HUES6 (cell line): ENCODE measurements around the gene OR10Z1.

Source experiments
- H3K27ac ChIP-seq: 2 replicates; pipeline ENCODE4 v1.7.0; 2013; ENCODE audit warnings: low read depth, mild to moderate bottlenecking, low read length, inconsistent platforms
- H3K27me3 ChIP-seq: 2 replicates; pipeline ENCODE4 v1.6.1; 2013; ENCODE audit warnings: low read length; ENCODE audit not compliant: control insufficient read depth, insufficient read depth
- H3K36me3 ChIP-seq: 2 replicates; pipeline ENCODE4 v1.6.1; 2013; ENCODE audit warnings: low read length; ENCODE audit not compliant: control insufficient read depth, insufficient read depth
- H3K4me1 ChIP-seq: 2 replicates; pipeline ENCODE4 v1.6.1; 2013; ENCODE audit warnings: low read length; ENCODE audit not compliant: control insufficient read depth, insufficient read depth
- H3K4me3 ChIP-seq: 2 replicates; pipeline ENCODE4 v1.5.1; 2013; ENCODE audit warnings: low read depth, low read length
- H3K9ac ChIP-seq: one replicate; pipeline ENCODE4 v1.6.1; 2013; ENCODE audit warnings: mild to moderate bottlenecking, low read length
- H3K9me3 ChIP-seq: 2 replicates; pipeline ENCODE4 v1.6.1; 2013; ENCODE audit warnings: low read depth, low read length; ENCODE audit not compliant: control insufficient read depth, insufficient read depth

OR10Z1 gene

GRCh38 chr1:158611916-158612315 is 6.8 kb downstream of the OR10Z1 start:
- Histone ChIP-seq H3K9me3 (no peaks in the 10 kb centered on the region), H3K36me3 (no peaks in the 10 kb centered on the region), H3K27ac (no peak overlapping the region)

GRCh38 chr1:158613764-158614163 is 8.7 kb downstream of the OR10Z1 start:
- Histone ChIP-seq H3K27ac (no peak overlapping the region), H3K9me3 (no peaks in the 10 kb centered on the region), H3K9ac (no peak overlapping the region), H3K4me1 (no peaks in the 10 kb centered on the region), H3K36me3 (no peaks in the 10 kb centered on the region), H3K27me3 (no peaks in the 10 kb centered on the region), H3K4me3 (no peak overlapping the region)

More at GRCh38 chr1:158611916-158612315, 6.8 kb downstream of the OR10Z1 start:
- no peak overlapping the region for H3K9ac ChIP-seq
- H3K27me3 ChIP-seq: no peaks in the 10 kb centered on the region
- H3K4me1 ChIP-seq: peaks cover 4% of the 10 kb centered on the region
- H3K4me3 ChIP-seq: no peak overlapping the region

- H3K36me3 ChIP-seq: no peaks in the 10 kb centered on the region
- H3K27ac ChIP-seq: no peak overlapping the region
- no peak overlapping the region for H3K4me3 ChIP-seq
- no peaks in the 10 kb centered on the region for H3K4me1 ChIP-seq
- peaks cover 3% of the 10 kb centered on the region; the same call in 1 of the 2 replicates for H3K9me3 ChIP-seq
- H3K9ac ChIP-seq: no peak overlapping the region
- H3K27me3 ChIP-seq: no peaks in the 10 kb centered on the region
Observed at GRCh38 chr1:158638146-158638545, 33.1 kb downstream of the OR10Z1 start.

GRCh38 chr1:158638904-158639303 is 33.8 kb downstream of the OR10Z1 start:
- Histone ChIP-seq H3K4me3 (no peak overlapping the region), H3K36me3 (no peaks in the 10 kb centered on the region), H3K4me1 (no peaks in the 10 kb centered on the region), H3K27me3 (no peaks in the 10 kb centered on the region), H3K9me3 (peaks cover 3% of the 10 kb centered on the region; the same call in 1 of the 2 replicates), H3K27ac (no peak overlapping the region), H3K9ac (no peak overlapping the region)

- Histone ChIP-seq H3K27me3 (no peaks in the 10 kb centered on the region), H3K9me3 (no peaks in the 10 kb centered on the region), H3K27ac (no peak overlapping the region), H3K4me3 (no peak overlapping the region), H3K4me1 (no peaks in the 10 kb centered on the region), H3K36me3 (no peaks in the 10 kb centered on the region), H3K9ac (no peak overlapping the region)
Observed at GRCh38 chr1:158644449-158644848, 39.4 kb downstream of the OR10Z1 start.

GRCh38 chr1:158646465-158646864 is 41.4 kb downstream of the OR10Z1 start:
- no peaks in the 10 kb centered on the region for H3K4me1 ChIP-seq
- H3K4me3 ChIP-seq: no peak overlapping the region

GRCh38 chr1:158649052-158649451 is 44.0 kb downstream of the OR10Z1 start:
- H3K4me3 ChIP-seq: no peak overlapping the region
- H3K27me3 ChIP-seq: no peaks in the 10 kb centered on the region
- no peak overlapping the region for H3K27ac ChIP-seq
- no peaks in the 10 kb centered on the region for H3K4me1 ChIP-seq
- no peak overlapping the region for H3K9ac ChIP-seq
- no peaks in the 10 kb centered on the region for H3K9me3 ChIP-seq
- no peaks in the 10 kb centered on the region for H3K36me3 ChIP-seq

More at GRCh38 chr1:158646465-158646864, 41.4 kb downstream of the OR10Z1 start:
- no peak overlapping the region for H3K27ac ChIP-seq
- no peak overlapping the region for H3K9ac ChIP-seq
- no peaks in the 10 kb centered on the region for H3K36me3 ChIP-seq
- H3K9me3 ChIP-seq: no peaks in the 10 kb centered on the region
- no peaks in the 10 kb centered on the region for H3K27me3 ChIP-seq

GRCh38 chr1:158652721-158653334 is 47.8 kb downstream of the OR10Z1 start:
- H3K27ac ChIP-seq: no peak overlapping the region
- H3K9me3 ChIP-seq: no peaks in the 10 kb centered on the region

GRCh38 chr1:158654086-158654485 is 49.0 kb downstream of the OR10Z1 start:
- Histone ChIP-seq H3K4me3 (no peak overlapping the region), H3K36me3 (no peaks in the 10 kb centered on the region), H3K4me1 (no peaks in the 10 kb centered on the region), H3K9ac (no peak overlapping the region), H3K27me3 (no peaks in the 10 kb centered on the region), H3K9me3 (no peaks in the 10 kb centered on the region), H3K27ac (no peak overlapping the region)

More at GRCh38 chr1:158652721-158653334, 47.8 kb downstream of the OR10Z1 start:
- Histone ChIP-seq H3K27me3 (no peaks in the 10 kb centered on the region), H3K36me3 (no peaks in the 10 kb centered on the region), H3K4me1 (no peaks in the 10 kb centered on the region), H3K9ac (no peak overlapping the region), H3K4me3 (no peak overlapping the region)

- H3K4me1 ChIP-seq: no peaks in the 10 kb centered on the region
- H3K9me3 ChIP-seq: no peaks in the 10 kb centered on the region
- H3K27me3 ChIP-seq: no peaks in the 10 kb centered on the region
- no peaks in the 10 kb centered on the region for H3K36me3 ChIP-seq
- no peak overlapping the region for H3K4me3 ChIP-seq
- no peak overlapping the region for H3K9ac ChIP-seq
- H3K27ac ChIP-seq: no peak overlapping the region
Observed at GRCh38 chr1:158654571-158654970, 49.5 kb downstream of the OR10Z1 start.
